Osteoblast (primary cell): ENCODE results near the gene CACNA1C. TPM values are rescaled to one million over a fixed set of nuclear protein-coding genes. Genes with fewer than 3 reads are reported as not detected.

Source experiments
- DNase-seq: peaks from one replicate; pipeline ENCODE4 v3.0.0; 2011; ENCODE audit warnings: low spot score, mixed read lengths; ENCODE audit not compliant: insufficient read length; ENCODE audit errors: missing footprints
- H2AFZ ChIP-seq: 2 replicates; pipeline ENCODE4 v1.6.0; 2011; ENCODE audit warnings: mild to moderate bottlenecking, low read length
- H3K27ac ChIP-seq: 2 replicates; pipeline ENCODE4 v1.5.1; 2011; ENCODE audit warnings: mild to moderate bottlenecking, low read depth, low read length, moderate library complexity
- H3K27me3 ChIP-seq: 2 replicates; pipeline ENCODE4 v1.6.0; 2012; ENCODE audit warnings: mild to moderate bottlenecking, control low read depth, inconsistent platforms, low read length, moderate library complexity; ENCODE audit not compliant: insufficient read depth
- H3K36me3 ChIP-seq: 2 replicates; pipeline ENCODE4 v1.5.1; 2011; ENCODE audit warnings: mild to moderate bottlenecking, low read length, control low read depth, moderate library complexity; ENCODE audit not compliant: insufficient read depth
- H3K4me1 ChIP-seq: 2 replicates; pipeline ENCODE4 v1.5.1; 2011; ENCODE audit warnings: mild to moderate bottlenecking, low read length, control low read depth, moderate library complexity; ENCODE audit not compliant: insufficient read depth
- H3K4me2 ChIP-seq: 2 replicates; pipeline ENCODE4 v1.6.0; 2011; ENCODE audit warnings: mild to moderate bottlenecking, low read length; ENCODE audit not compliant: insufficient read depth
- H3K4me3 ChIP-seq: fragments of 200-600 bp; sonication (generic); 3 replicates; pipeline ENCODE4 v1.5.1; 2012; ENCODE audit warnings: mild to moderate bottlenecking, low read length, inconsistent platforms; ENCODE audit not compliant: insufficient read depth
- H3K79me2 ChIP-seq: 2 replicates; pipeline ENCODE4 v1.6.0; 2012; ENCODE audit warnings: mild to moderate bottlenecking, low read length, control low read depth, inconsistent platforms; ENCODE audit not compliant: insufficient read depth
- H3K9me3 ChIP-seq: 2 replicates; pipeline ENCODE4 v1.5.1; 2011; ENCODE audit warnings: low read depth, low read length, control low read depth
- H4K20me1 ChIP-seq: 2 replicates; pipeline ENCODE4 v1.6.0; 2012; ENCODE audit warnings: mild to moderate bottlenecking, low read length, control low read depth; ENCODE audit not compliant: insufficient read depth
- total RNA-seq: library from RNA; depleted of rRNA; stranded (reverse); fragments of >200 nt; gene quantifications from 2 replicates; pipeline ENCODE4 v1.2.3, GENCODE V29; 2012
- TF ChIP-seq, protein P1 (sequence below): IDR thresholded peaks from 2 replicates; pipeline ENCODE4 v1.5.1; 2011; ENCODE audit warnings: mild to moderate bottlenecking, low read depth, low read length, moderate library complexity; ENCODE audit errors: extremely low read depth

Gene CACNA1C
- total RNA-seq, 1 donor, result 19.2 TPM

GRCh38 chr12:2018391-2018790 is 34.4 kb upstream of the CACNA1C start:
- Histone ChIP-seq H4K20me1 (no peaks in the 10 kb centered on the region), H2AFZ (no peak overlapping the region)

GRCh38 chr12:2019126-2019525 is 33.7 kb upstream of the CACNA1C start:
- Histone ChIP-seq H3K4me2 (no peak overlapping the region), H2AFZ (no peak overlapping the region), H4K20me1 (no peaks in the 10 kb centered on the region), H3K4me3 (no peak overlapping the region), H3K27ac (no peak overlapping the region), H3K9me3 (no peaks in the 10 kb centered on the region), H3K4me1 (no peaks in the 10 kb centered on the region), H3K79me2 (no peaks in the 10 kb centered on the region), H3K27me3 (peaks cover 37% of the 10 kb centered on the region), H3K36me3 (no peaks in the 10 kb centered on the region)
- no peak for DNase-seq
- TF ChIP-seq, protein P1, sequence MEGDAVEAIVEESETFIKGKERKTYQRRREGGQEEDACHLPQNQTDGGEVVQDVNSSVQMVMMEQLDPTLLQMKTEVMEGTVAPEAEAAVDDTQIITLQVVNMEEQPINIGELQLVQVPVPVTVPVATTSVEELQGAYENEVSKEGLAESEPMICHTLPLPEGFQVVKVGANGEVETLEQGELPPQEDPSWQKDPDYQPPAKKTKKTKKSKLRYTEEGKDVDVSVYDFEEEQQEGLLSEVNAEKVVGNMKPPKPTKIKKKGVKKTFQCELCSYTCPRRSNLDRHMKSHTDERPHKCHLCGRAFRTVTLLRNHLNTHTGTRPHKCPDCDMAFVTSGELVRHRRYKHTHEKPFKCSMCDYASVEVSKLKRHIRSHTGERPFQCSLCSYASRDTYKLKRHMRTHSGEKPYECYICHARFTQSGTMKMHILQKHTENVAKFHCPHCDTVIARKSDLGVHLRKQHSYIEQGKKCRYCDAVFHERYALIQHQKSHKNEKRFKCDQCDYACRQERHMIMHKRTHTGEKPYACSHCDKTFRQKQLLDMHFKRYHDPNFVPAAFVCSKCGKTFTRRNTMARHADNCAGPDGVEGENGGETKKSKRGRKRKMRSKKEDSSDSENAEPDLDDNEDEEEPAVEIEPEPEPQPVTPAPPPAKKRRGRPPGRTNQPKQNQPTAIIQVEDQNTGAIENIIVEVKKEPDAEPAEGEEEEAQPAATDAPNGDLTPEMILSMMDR, result no peak

More at GRCh38 chr12:2018391-2018790, 34.4 kb upstream of the CACNA1C start:
- Histone ChIP-seq H3K4me3 (no peak overlapping the region), H3K27ac (no peak overlapping the region), H3K4me1 (no peaks in the 10 kb centered on the region), H3K27me3 (peaks cover 31% of the 10 kb centered on the region), H3K79me2 (no peaks in the 10 kb centered on the region), H3K36me3 (no peaks in the 10 kb centered on the region), H3K9me3 (no peaks in the 10 kb centered on the region), H3K4me2 (no peak overlapping the region)
- TF ChIP-seq, protein P1, result no peak
- no peak for DNase-seq

- H3K4me1 ChIP-seq, result no peaks in the 10 kb centered on the region
- H3K4me2 ChIP-seq, result no peak overlapping the region
- no peak overlapping the region for H2AFZ ChIP-seq
- TF ChIP-seq, protein P1, result no peak
- H3K79me2 ChIP-seq, result no peaks in the 10 kb centered on the region
- peaks cover 42% of the 10 kb centered on the region for H3K27me3 ChIP-seq
- no peak for DNase-seq
- H3K36me3 ChIP-seq, result no peaks in the 10 kb centered on the region
- H3K27ac ChIP-seq, result no peak overlapping the region
- H4K20me1 ChIP-seq, result no peaks in the 10 kb centered on the region
- no peak overlapping the region for H3K4me3 ChIP-seq
- H3K9me3 ChIP-seq, result no peaks in the 10 kb centered on the region
Measured at GRCh38 chr12:2020511-2020910, 32.3 kb upstream of the CACNA1C start.

DNA sequence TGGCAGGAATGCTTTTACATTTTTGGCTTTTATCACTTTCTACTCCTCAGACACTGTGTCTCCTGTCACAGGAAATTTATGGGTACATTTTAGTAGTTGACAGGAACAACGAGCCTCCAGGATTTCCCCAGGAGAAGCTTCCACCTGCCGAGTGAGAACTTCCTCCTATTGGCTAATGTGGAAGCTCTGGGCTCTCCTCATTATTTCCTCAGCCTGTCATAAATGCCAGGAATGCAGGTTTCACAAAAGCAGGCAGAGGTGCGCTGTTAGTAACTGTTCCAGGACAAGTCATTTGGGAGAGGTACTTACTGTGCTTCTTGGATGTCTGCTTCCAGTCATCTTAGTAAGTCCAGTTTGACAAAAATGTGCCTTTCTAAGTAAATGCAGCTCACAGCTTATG is 29.4 kb upstream of the CACNA1C start:
- peaks cover 7% of the 10 kb centered on the region for H3K4me1 ChIP-seq
- TF ChIP-seq, protein P1, result no peak
- no peak overlapping the region for H2AFZ ChIP-seq
- no peaks in the 10 kb centered on the region for H3K36me3 ChIP-seq
- no peaks in the 10 kb centered on the region for H3K9me3 ChIP-seq
- H3K4me3 ChIP-seq, result no peak overlapping the region
- H3K79me2 ChIP-seq, result no peaks in the 10 kb centered on the region
- no peak overlapping the region for H3K4me2 ChIP-seq
- no peak overlapping the region for H3K27ac ChIP-seq
- DNase-seq, result no peak
- peaks cover 70% of the 10 kb centered on the region for H3K27me3 ChIP-seq
- no peaks in the 10 kb centered on the region for H4K20me1 ChIP-seq
